HUES6 (cell line): ENCODE data around the gene CD96.

Experiments used
- H3K27ac ChIP-seq: 2 replicates; pipeline ENCODE4 v1.7.0; 2013; ENCODE audit warnings: low read depth, mild to moderate bottlenecking, low read length, inconsistent platforms
- H3K27me3 ChIP-seq: 2 replicates; pipeline ENCODE4 v1.6.1; 2013; ENCODE audit warnings: low read length; ENCODE audit not compliant: control insufficient read depth, insufficient read depth
- H3K36me3 ChIP-seq: 2 replicates; pipeline ENCODE4 v1.6.1; 2013; ENCODE audit warnings: low read length; ENCODE audit not compliant: control insufficient read depth, insufficient read depth
- H3K4me1 ChIP-seq: 2 replicates; pipeline ENCODE4 v1.6.1; 2013; ENCODE audit warnings: low read length; ENCODE audit not compliant: control insufficient read depth, insufficient read depth
- H3K4me3 ChIP-seq: 2 replicates; pipeline ENCODE4 v1.5.1; 2013; ENCODE audit warnings: low read depth, low read length
- H3K9ac ChIP-seq: one replicate; pipeline ENCODE4 v1.6.1; 2013; ENCODE audit warnings: mild to moderate bottlenecking, low read length
- H3K9me3 ChIP-seq: 2 replicates; pipeline ENCODE4 v1.6.1; 2013; ENCODE audit warnings: low read depth, low read length; ENCODE audit not compliant: control insufficient read depth, insufficient read depth

Gene CD96

DNA sequence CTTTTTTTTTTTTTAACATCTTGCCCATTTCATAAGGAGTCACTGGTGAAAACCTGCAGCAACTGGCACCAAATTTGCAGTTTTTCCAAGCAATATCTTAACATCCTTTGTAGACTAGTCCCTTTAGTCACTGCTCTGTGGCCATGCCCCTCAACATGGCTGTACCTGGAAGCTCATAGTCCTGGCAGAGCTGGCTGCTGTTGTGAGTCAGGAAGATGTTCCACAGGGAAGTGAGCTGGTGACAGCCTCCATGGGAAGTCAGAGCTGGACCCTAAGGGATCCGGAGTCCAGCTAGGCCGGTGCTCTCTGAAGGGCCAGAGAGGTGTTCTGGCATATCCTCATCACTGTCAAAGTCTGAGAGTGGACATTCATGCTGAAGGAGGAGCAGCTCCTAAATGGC is 152.5 kb downstream of the CD96 start:
- Histone ChIP-seq H3K4me1 (no peaks in the 10 kb centered on the region), H3K36me3 (no peaks in the 10 kb centered on the region), H3K27ac (no peak overlapping the region), H3K27me3 (no peaks in the 10 kb centered on the region), H3K4me3 (no peak overlapping the region), H3K9me3 (no peaks in the 10 kb centered on the region), H3K9ac (no peak overlapping the region)

DNA sequence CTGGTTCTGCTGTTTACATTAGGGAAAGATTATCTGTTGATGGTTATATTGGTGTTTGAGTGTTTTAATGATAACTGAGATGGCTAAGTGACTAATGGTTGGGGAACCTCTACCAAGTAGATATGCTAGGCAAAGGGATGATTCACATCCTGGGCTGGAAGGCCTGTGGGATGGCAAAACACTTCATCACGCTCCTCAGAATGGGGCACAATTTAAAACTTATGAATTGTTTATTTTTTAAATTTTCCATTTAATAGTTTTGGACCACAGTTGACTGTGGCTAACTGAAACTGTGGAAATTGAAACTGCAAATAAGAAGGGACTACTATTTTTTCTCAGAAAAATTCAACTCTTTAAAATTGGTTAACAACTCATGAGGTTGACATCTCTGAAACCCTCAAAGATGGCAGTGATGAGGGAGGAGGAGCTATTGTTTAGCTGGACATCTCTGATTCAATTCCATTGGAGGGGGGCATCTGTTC is 153.7 kb downstream of the CD96 start:
- Histone ChIP-seq H3K27me3 (no peaks in the 10 kb centered on the region), H3K4me3 (no peak overlapping the region), H3K36me3 (no peaks in the 10 kb centered on the region), H3K9me3 (no peaks in the 10 kb centered on the region), H3K4me1 (no peaks in the 10 kb centered on the region), H3K27ac (no peak overlapping the region), H3K9ac (no peak overlapping the region)

DNA sequence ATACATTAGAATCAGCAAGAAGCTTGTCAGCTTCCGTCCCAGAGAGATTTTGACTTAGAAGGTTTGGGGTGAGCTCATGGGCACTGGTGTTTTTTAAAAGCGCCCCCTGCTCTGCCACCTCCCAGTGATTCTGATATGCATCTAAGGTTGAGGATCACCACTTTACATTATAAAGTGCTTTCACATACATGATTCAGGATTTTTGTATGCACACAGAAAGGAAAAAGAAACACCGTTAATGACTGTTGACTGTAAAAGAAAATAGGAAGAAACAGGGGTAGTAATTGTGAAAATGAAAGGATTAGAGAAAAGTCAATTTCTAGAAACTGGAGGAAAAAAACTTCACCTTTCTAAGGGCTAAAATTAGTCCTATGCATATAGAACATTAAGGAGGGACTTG is 158.1 kb downstream of the CD96 start:
- Histone ChIP-seq H3K36me3 (no peaks in the 10 kb centered on the region), H3K27ac (no peak overlapping the region), H3K4me3 (no peak overlapping the region), H3K9me3 (no peaks in the 10 kb centered on the region), H3K9ac (no peak overlapping the region), H3K27me3 (no peaks in the 10 kb centered on the region), H3K4me1 (no peaks in the 10 kb centered on the region)

DNA sequence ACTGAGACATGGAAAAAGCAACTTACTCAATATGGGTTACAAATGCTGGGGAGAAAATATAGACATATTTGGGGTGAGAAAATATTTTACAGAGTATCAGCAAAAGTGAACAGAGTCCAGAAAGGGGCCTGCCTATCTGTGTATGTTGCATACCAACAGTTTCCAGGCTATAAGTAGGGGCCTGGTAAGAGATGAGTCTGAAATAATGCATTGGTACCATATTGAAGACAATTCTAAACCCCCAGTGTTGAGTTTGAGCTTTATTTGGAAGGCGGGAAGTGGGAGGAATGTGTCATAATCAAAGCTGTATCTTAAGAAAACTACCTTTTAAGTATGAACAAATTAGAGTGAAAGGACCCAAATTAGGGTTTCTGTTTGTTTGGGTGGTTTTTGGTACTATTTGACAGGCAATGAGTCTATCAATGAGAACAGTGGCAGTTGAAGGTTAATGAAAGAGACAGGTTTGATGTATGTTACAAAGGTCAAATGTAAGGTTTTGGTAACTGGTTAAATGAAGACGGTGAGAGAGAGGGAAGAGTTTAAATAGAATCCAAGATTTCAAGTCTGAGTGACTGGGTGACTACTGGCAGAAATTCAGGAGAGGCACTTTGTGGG is 159.4 kb downstream of the CD96 start:
- H3K4me1 ChIP-seq, result no peaks in the 10 kb centered on the region

More for the DNA sequence above, 159.4 kb downstream of the CD96 start:
- no peak overlapping the region for H3K9ac ChIP-seq
- H3K9me3 ChIP-seq, result no peaks in the 10 kb centered on the region
- H3K36me3 ChIP-seq, result no peaks in the 10 kb centered on the region
- no peaks in the 10 kb centered on the region for H3K27me3 ChIP-seq
- no peak overlapping the region for H3K27ac ChIP-seq
- H3K4me3 ChIP-seq, result no peak overlapping the region
